B cell (primary cell): ENCODE measurements around the gene ST6GALNAC2. TPM values are rescaled to one million over a fixed set of nuclear protein-coding genes. Genes with fewer than 3 reads are reported as not detected.
A peak's percentile ranks its signal among the peaks of the same experiment; 100 is the strongest.

Source experiments
- ATAC-seq: fragments of 200-7000 bp; cut with Tn5 transposase; one replicate; pipeline ENCODE4 v1.10.0; 2021; ENCODE audit warnings: low read depth, mild to moderate bottlenecking, moderate number of reproducible peaks, moderate library complexity
- CTCF ChIA-PET: fragments of 350-600 bp; sonication (Branson Sonifier 250); formaldehyde crosslinking; loops from one replicate; lab custom pipeline; 2021; ENCODE audit warnings: antibody characterized with exemption, inconsistent platforms; lab: Charles Lee
- POLR2A ChIA-PET: fragments of 350-600 bp; sonication (Branson Sonifier 250); formaldehyde crosslinking; loops from one replicate; lab custom pipeline; 2021; ENCODE audit warnings: antibody characterized with exemption; lab: Charles Lee
- DNase-seq: peaks from one replicate; pipeline ENCODE4 v3.0.0; 2013
- H2AFZ ChIP-seq: 2 replicates; pipeline ENCODE4 v1.6.1; 2012; ENCODE audit warnings: mild to moderate bottlenecking, low read depth, low read length; ENCODE audit not compliant: insufficient read depth, poor library complexity, severe bottlenecking
- H3K27ac ChIP-seq, 2 donors: 1 replicate in 1 of 2; 2 replicates in 1 of 2; pipeline ENCODE4 v1.5.1; 2012 to 2013; ENCODE audit warnings: low read length in 2 of 2, mild to moderate bottlenecking in 2 of 2, moderate library complexity in 1 of 2
- H3K27me3 ChIP-seq, 4 experiments: fragments of 200-600 bp in 1 of 4; sonication (generic) in 1 of 4; replicated peaks in 1 of 4; 1 replicate in 2 of 4; 2 replicates in 2 of 4; pipeline versions ENCODE4 v1.6.1 to v1.7.0; 2013 to 2016; ENCODE audit warnings: low read length in 3 of 4, mild to moderate bottlenecking in 2 of 4, mixed read lengths in 1 of 4, moderate library complexity in 1 of 4; ENCODE audit not compliant: insufficient read depth in 4 of 4, control insufficient read depth in 3 of 4; ENCODE audit errors: control extremely low read depth in 1 of 4
- H3K36me3 ChIP-seq, 2 experiments: replicated peaks in 1 of 2; 1 replicate in 1 of 2; 2 replicates in 1 of 2; pipeline versions ENCODE4 v1.6.1 to v1.7.1; 2013; ENCODE audit warnings: low read length in 1 of 2; ENCODE audit not compliant: insufficient read depth in 2 of 2, control insufficient read depth in 1 of 2; ENCODE audit errors: control extremely low read depth in 1 of 2, extremely low read depth in 1 of 2
- H3K4me1 ChIP-seq, 2 donors: fragments of 200-600 bp in 1 of 2; sonication (generic) in 1 of 2; 1 replicate in 1 of 2; 2 replicates in 1 of 2; pipeline versions ENCODE4 v1.5.1 to v1.6.1; 2013 to 2017; ENCODE audit warnings: low read length in 2 of 2; ENCODE audit not compliant: control insufficient read depth in 2 of 2, insufficient read depth in 2 of 2
- H3K4me2 ChIP-seq: replicated peaks from 2 replicates; pipeline ENCODE3; 2012; ENCODE audit warnings: mild to moderate bottlenecking, low read depth, low read length; ENCODE audit not compliant: poor library complexity, severe bottlenecking
- H3K4me3 ChIP-seq, 5 experiments: fragments of 200-600 bp in 1 of 5; sonication (generic) in 1 of 5; 1 replicate in 3 of 5; 2 replicates in 2 of 5; pipeline versions ENCODE4 v1.5.1 to v1.7.0; 2011 to 2016; ENCODE audit warnings: low read length in 4 of 5, mild to moderate bottlenecking in 4 of 5, low read depth in 2 of 5, control low read depth in 1 of 5, moderate library complexity in 1 of 5; ENCODE audit not compliant: insufficient read depth in 1 of 5; ENCODE audit errors: control extremely low read depth in 1 of 5, extremely low read depth in 1 of 5
- H3K79me2 ChIP-seq: fragments of 200-600 bp; sonication (generic); one replicate; pipeline ENCODE4 v1.6.0; 2016; ENCODE audit warnings: low read length; ENCODE audit not compliant: control insufficient read depth, insufficient read depth
- H3K9ac ChIP-seq: fragments of 200-600 bp; sonication (generic); 2 replicates; pipeline ENCODE4 v1.6.1; 2017; ENCODE audit warnings: mild to moderate bottlenecking, low read length, moderate library complexity
- H3K9me3 ChIP-seq, 3 donors: one replicate each; pipeline versions ENCODE4 v1.6.1 to v1.7.1; 2013; ENCODE audit warnings: low read length in 2 of 3; ENCODE audit not compliant: control insufficient read depth in 2 of 3, insufficient read depth in 1 of 3; ENCODE audit errors: control extremely low read depth in 1 of 3
- H4K20me1 ChIP-seq: 2 replicates; pipeline ENCODE4 v1.6.0; 2012; ENCODE audit warnings: mild to moderate bottlenecking, low read length; ENCODE audit not compliant: insufficient read depth, control insufficient read depth, poor library complexity, severe bottlenecking
- H3K27ac Mint-ChIP-seq: one replicate; pipeline ENCODE4 v1.8.0; 2021; ENCODE audit warnings: mixed read lengths
- H3K27me3 Mint-ChIP-seq: one replicate; pipeline ENCODE4 v1.8.0; 2021; ENCODE audit warnings: mixed read lengths
- H3K4me1 Mint-ChIP-seq: one replicate; pipeline ENCODE4 v1.8.0; 2021; ENCODE audit warnings: mixed read lengths
- H3K4me3 Mint-ChIP-seq: one replicate; pipeline ENCODE4 v1.8.0; 2021; ENCODE audit warnings: mixed read lengths
- H3K9me3 Mint-ChIP-seq: one replicate; pipeline ENCODE4 v1.8.0; 2022; ENCODE audit warnings: mixed read lengths; ENCODE audit not compliant: insufficient read depth
- CTCF ChIP-seq: fragments of 200-600 bp; IDR thresholded peaks from one replicate; pipeline ENCODE4 v1.8.0; 2022; ENCODE audit warnings: antibody characterized with exemption, mild to moderate bottlenecking
- EZH2 ChIP-seq: IDR thresholded peaks from 2 replicates; pipeline ENCODE4 v1.6.1; 2012; ENCODE audit warnings: borderline replicate concordance, low read depth, mild to moderate bottlenecking, moderate library complexity, low read length; ENCODE audit not compliant: insufficient read depth, poor library complexity, severe bottlenecking
- WGBS: methylation state at CpG from one replicate; pipeline ENCODE4 v1.1.5; 2013; ENCODE audit warnings: missing lambda C conversion rate; ENCODE audit not compliant: insufficient coverage; 5-methylcytosine and 5-hydroxymethylcytosine counted together
- intact Hi-C: fragments of 100-400 bp; cut with micrococcal nuclease; formaldehyde crosslinking; loops from one replicate; pipeline ENCODE4 v1.10.0; 2022
- polyA plus RNA-seq: library from polyadenylated mRNA; depleted of rRNA; stranded (reverse); fragments of >200 nt; gene quantifications from 2 replicates; pipeline ENCODE4 v1.2.3, GENCODE V29; 2012
- total RNA-seq, 2 donors: library from RNA; stranded (reverse); fragments of 120-200 nt in 1 of 2; gene quantifications; 1 replicate in 1 of 2; 2 replicates in 1 of 2; pipeline versions ENCODE4 v1.2.3 to v1.2.4, GENCODE V29; 2013 to 2022

ST6GALNAC2 gene
- total and polyA plus RNA-seq, 2 donors (not counting 1 experiment from before 2014, with no cell fraction given), result 0.58 to 2.7 TPM

GRCh38 chr17:76528528-76529223 is 57.0 kb downstream of the ST6GALNAC2 start:
- DNase-seq, result peak; percentile 65

More at GRCh38 chr17:76528528-76529223, 57.0 kb downstream of the ST6GALNAC2 start:
- peaks cover 53% of the 10 kb centered on the region for H3K4me1 Mint-ChIP-seq
- peak; percentile 11 for ATAC-seq
- Histone ChIP-seq H3K79me2 (peaks cover 40% of the 10 kb centered on the region), H3K27ac (peak overlapping the region; percentile 97 to 99), H3K9ac (peak overlapping the region; percentile 77), H3K27me3 (no peaks in the 10 kb centered on the region), H3K36me3 (no peaks in the 10 kb centered on the region), H3K4me2 (peak overlapping the region; percentile 98), H4K20me1 (no peaks in the 10 kb centered on the region), H3K4me1 (peaks cover 48 to 57% of the 10 kb centered on the region in 2 donors), H2AFZ (peak overlapping the region; percentile 72), H3K4me3 (peak overlapping the region; percentile 11 to 77 (median 70)), H3K9me3 (no peaks in the 10 kb centered on the region)
- intact Hi-C loops, result loop anchor here (1.0 to 5.0 kb wide), 4 partner anchors 19 to 198 kb away; partner anchors contain the start of genes JMJD6 and METTL23
- peak overlapping the region; percentile 84 for H3K4me3 Mint-ChIP-seq
- POLR2A ChIA-PET, result interaction anchor here (0.5 to 2.9 kb wide), 20 partner anchors 8 to 1828 kb away, joined by 3 to 31 read pairs (median 6); partner anchors contain the start of genes FDXR, PRCD, RHBDF2 and ST6GALNAC2
- H3K27me3 Mint-ChIP-seq, result no peaks in the 10 kb centered on the region
- CTCF ChIA-PET, result interaction anchor here (0.6 to 5.2 kb wide), 21 partner anchors 9 to 183 kb away, joined by 3 to 52 read pairs (median 5); partner anchors contain the start of genes AANAT, CYGB and PRCD
- H3K9me3 Mint-ChIP-seq, result no peaks in the 10 kb centered on the region
- TF ChIP-seq EZH2, result no peak
- TF ChIP-seq CTCF, result peak; percentile 19
- peak overlapping the region; percentile 90 for H3K27ac Mint-ChIP-seq
- 27% methylated on average over 23 of the region's 31 CpGs for WGBS
